ENCODE data around the gene CCDC187. TPM values are rescaled to one million over a fixed set of nuclear protein-coding genes. Genes with fewer than 3 reads are reported as not detected.

Gene CCDC187
- total RNA-seq, 1 experiment from 2014 or later: 0.04 TPM

- Mint-ChIP-seq H3K9me3 (no peaks in the 10 kb centered on the region), H3K36me3 (no peaks in the 10 kb centered on the region), H3K27me3 (ENCODE audit: low read depth) (peaks cover 7% of the 10 kb centered on the region), H3K4me3 (no peak overlapping the region), H3K27ac (no peak overlapping the region), H3K4me1 (peaks cover 28% of the 10 kb centered on the region)
- ATAC-seq (no peak), DNase-seq (ENCODE audit: low spot score) (no peak)
- POLR2A ChIA-PET: no interaction called here
- CTCF ChIA-PET: interaction anchor here (0.7 to 1.4 kb wide), 4 partner anchors 15 to 124 kb away, joined by 3 to 4 read pairs (median 4); no protein-coding TSS in a partner anchor
- no peak for TF ChIP-seq HMGXB4 (CRISPR knock-in tag; IDR thresholded peaks at IDR 0.05)
- no peak for TF ChIP-seq ZSCAN18 (CRISPR knock-in tag; IDR thresholded peaks at IDR 0.05)
- no peak for TF ChIP-seq E2F5 (CRISPR knock-in tag; IDR thresholded peaks at IDR 0.05)
- TF ChIP-seq AR (CRISPR knock-in tag; IDR thresholded peaks at IDR 0.05): no peak
- no peak for TF ChIP-seq ZNF263 (CRISPR knock-in tag; IDR thresholded peaks at IDR 0.05; ENCODE audit: low read depth)
- no peak for TF ChIP-seq FOXP4 (CRISPR knock-in tag; IDR thresholded peaks at IDR 0.05)
- no peak for TF ChIP-seq ATF6 (CRISPR knock-in tag; IDR thresholded peaks at IDR 0.05)
- TF ChIP-seq GTF2I (CRISPR knock-in tag; conservative IDR thresholded peaks at IDR 0.05): no peak
- TF ChIP-seq ATF2 (CRISPR knock-in tag; IDR thresholded peaks at IDR 0.05; ENCODE audit: borderline replicate concordance, low read depth): no peak
- no peak for TF ChIP-seq RELA (CRISPR knock-in tag; IDR thresholded peaks at IDR 0.05; ENCODE audit: borderline replicate concordance)
- no peak for TF ChIP-seq ATF3 (CRISPR knock-in tag; conservative IDR thresholded peaks at IDR 0.05)
- TF ChIP-seq ZNF671 (CRISPR knock-in tag; IDR thresholded peaks at IDR 0.05): no peak
- TF ChIP-seq SP1 (CRISPR knock-in tag; conservative IDR thresholded peaks at IDR 0.05): no peak
- no peak for TF ChIP-seq ARID4B (CRISPR knock-in tag; IDR thresholded peaks at IDR 0.05; ENCODE audit: borderline replicate concordance)
- TF ChIP-seq NFATC4 (CRISPR knock-in tag; IDR thresholded peaks at IDR 0.05): no peak
Measured at GRCh38 chr9:136242248-136242647, 61.6 kb downstream of the CCDC187 start.
